OCI-LY1 (cell line): ENCODE measurements around the gene DACH1.

ENCODE experiments used
- H2AFZ ChIP-seq: fragments of 200-600 bp; sonication (generic), shearing (Covaris generic); 2 replicates; pipeline ENCODE4 v1.6.0; 2014; ENCODE audit warnings: antibody characterized with exemption, mild to moderate bottlenecking, low read length
- H3F3A ChIP-seq: fragments of 200-600 bp; sonication (generic), shearing (Covaris generic); 2 replicates; pipeline ENCODE4 v1.6.0; 2014; ENCODE audit warnings: mild to moderate bottlenecking, antibody characterized with exemption, low read length, moderate library complexity; ENCODE audit not compliant: insufficient read depth
- H3K27ac ChIP-seq: fragments of 200-600 bp; sonication (generic); 2 replicates; pipeline ENCODE4 v1.5.1; 2014; ENCODE audit warnings: low read length, mixed run types, mild to moderate bottlenecking, low read depth; ENCODE audit not compliant: poor library complexity, severe bottlenecking
- H3K27me3 ChIP-seq: fragments of 200-600 bp; sonication (generic); 2 replicates; pipeline ENCODE4 v1.6.0; 2014; ENCODE audit warnings: antibody characterized with exemption, mild to moderate bottlenecking, low read length, moderate library complexity; ENCODE audit not compliant: insufficient read depth
- H3K36me3 ChIP-seq: fragments of 200-600 bp; sonication (generic); 2 replicates; pipeline ENCODE4 v1.6.1; 2014; ENCODE audit warnings: mild to moderate bottlenecking, antibody characterized with exemption, low read length, moderate library complexity, mixed read lengths; ENCODE audit not compliant: insufficient read depth
- H3K4me1 ChIP-seq: fragments of 200-600 bp; sonication (generic); 2 replicates; pipeline ENCODE4 v1.5.1; 2014; ENCODE audit warnings: mild to moderate bottlenecking, low read length, moderate library complexity; ENCODE audit not compliant: insufficient read depth, severe bottlenecking
- H3K4me2 ChIP-seq: fragments of 200-600 bp; sonication (generic), shearing (Covaris generic); 2 replicates; pipeline ENCODE4 v1.6.1; 2014; ENCODE audit warnings: low read length
- H3K4me3 ChIP-seq: fragments of 200-600 bp; sonication (generic); 2 replicates; pipeline ENCODE4 v1.5.1; 2014; ENCODE audit warnings: low read length, low read depth, mild to moderate bottlenecking, mixed read lengths; ENCODE audit not compliant: poor library complexity, severe bottlenecking
- H3K79me2 ChIP-seq: fragments of 200-600 bp; shearing (Covaris generic); 2 replicates; pipeline ENCODE4 v1.6.1; 2016; ENCODE audit warnings: mixed run types, low read length, mixed read lengths; ENCODE audit not compliant: insufficient read depth
- H3K9ac ChIP-seq: fragments of 200-600 bp; sonication (generic), shearing (Covaris generic); 2 replicates; pipeline ENCODE4 v1.6.1; 2014; ENCODE audit warnings: mild to moderate bottlenecking, low read length, mixed read lengths
- H3K9me2 ChIP-seq: fragments of 200-600 bp; sonication (generic), shearing (Covaris generic); 2 replicates; pipeline ENCODE4 v1.6.1; 2014; ENCODE audit warnings: low read depth, mild to moderate bottlenecking, low read length, mixed read lengths
- H3K9me3 ChIP-seq: fragments of 200-600 bp; shearing (Covaris generic); 2 replicates; pipeline ENCODE4 v1.6.1; 2014; ENCODE audit warnings: low read length, mixed read lengths
- H4K20me1 ChIP-seq: fragments of 200-600 bp; sonication (generic), shearing (Covaris generic); 2 replicates; pipeline ENCODE4 v1.6.0; 2016; ENCODE audit warnings: mild to moderate bottlenecking, low read length; ENCODE audit not compliant: insufficient read depth
- EZH2 ChIP-seq: fragments of 200-600 bp; sonication (generic), shearing (Covaris generic); IDR thresholded peaks from 2 replicates; pipeline ENCODE4 v1.8.0; 2017; ENCODE audit warnings: borderline replicate concordance, mixed run types, mild to moderate bottlenecking, antibody characterized with exemption, low read length, moderate library complexity, mixed read lengths
- TF ChIP-seq, protein P1 (sequence below): fragments of 200-600 bp; sonication (generic), shearing (Covaris generic); IDR thresholded peaks from 2 replicates; pipeline ENCODE4 v1.5.1; 2017; ENCODE audit warnings: mild to moderate bottlenecking, antibody characterized with exemption, low read length, moderate library complexity, mixed read lengths

Gene DACH1

DNA sequence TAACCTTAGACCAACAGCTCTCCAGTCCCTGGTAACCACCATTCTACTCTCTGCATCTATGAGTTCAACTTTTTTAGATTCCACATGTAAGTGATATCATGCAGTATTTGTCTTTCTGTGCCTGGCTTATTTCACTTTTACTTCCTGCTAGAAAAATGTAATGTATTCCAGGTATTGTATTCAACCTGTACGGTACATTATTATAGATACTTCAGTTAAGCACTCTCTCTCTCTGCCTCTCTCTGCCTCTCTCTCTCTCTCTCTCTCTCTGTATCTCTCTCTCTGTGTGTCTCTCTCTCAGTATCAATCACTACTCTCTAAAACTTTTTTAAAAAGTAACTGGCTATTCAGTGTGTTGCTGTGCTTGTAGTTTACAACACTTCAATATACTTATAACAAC, 8.4 kb downstream of the DACH1 start:
- no peaks in the 10 kb centered on the region for H3K9me2 ChIP-seq
- no peak overlapping the region for H3K4me3 ChIP-seq
- H3K79me2 ChIP-seq = no peaks in the 10 kb centered on the region
- no peak for TF ChIP-seq EZH2
- TF ChIP-seq, protein P1, sequence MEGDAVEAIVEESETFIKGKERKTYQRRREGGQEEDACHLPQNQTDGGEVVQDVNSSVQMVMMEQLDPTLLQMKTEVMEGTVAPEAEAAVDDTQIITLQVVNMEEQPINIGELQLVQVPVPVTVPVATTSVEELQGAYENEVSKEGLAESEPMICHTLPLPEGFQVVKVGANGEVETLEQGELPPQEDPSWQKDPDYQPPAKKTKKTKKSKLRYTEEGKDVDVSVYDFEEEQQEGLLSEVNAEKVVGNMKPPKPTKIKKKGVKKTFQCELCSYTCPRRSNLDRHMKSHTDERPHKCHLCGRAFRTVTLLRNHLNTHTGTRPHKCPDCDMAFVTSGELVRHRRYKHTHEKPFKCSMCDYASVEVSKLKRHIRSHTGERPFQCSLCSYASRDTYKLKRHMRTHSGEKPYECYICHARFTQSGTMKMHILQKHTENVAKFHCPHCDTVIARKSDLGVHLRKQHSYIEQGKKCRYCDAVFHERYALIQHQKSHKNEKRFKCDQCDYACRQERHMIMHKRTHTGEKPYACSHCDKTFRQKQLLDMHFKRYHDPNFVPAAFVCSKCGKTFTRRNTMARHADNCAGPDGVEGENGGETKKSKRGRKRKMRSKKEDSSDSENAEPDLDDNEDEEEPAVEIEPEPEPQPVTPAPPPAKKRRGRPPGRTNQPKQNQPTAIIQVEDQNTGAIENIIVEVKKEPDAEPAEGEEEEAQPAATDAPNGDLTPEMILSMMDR = no peak
- H3K9me3 ChIP-seq = no peaks in the 10 kb centered on the region
- no peak overlapping the region for H3K9ac ChIP-seq
- H3K27me3 ChIP-seq = no peaks in the 10 kb centered on the region
- no peaks in the 10 kb centered on the region for H4K20me1 ChIP-seq
- no peaks in the 10 kb centered on the region for H3K36me3 ChIP-seq
- H2AFZ ChIP-seq = no peak overlapping the region
- no peak overlapping the region for H3K4me2 ChIP-seq
- H3K27ac ChIP-seq = no peak overlapping the region
- H3K4me1 ChIP-seq = no peaks in the 10 kb centered on the region
- H3F3A ChIP-seq = no peaks in the 10 kb centered on the region

DNA sequence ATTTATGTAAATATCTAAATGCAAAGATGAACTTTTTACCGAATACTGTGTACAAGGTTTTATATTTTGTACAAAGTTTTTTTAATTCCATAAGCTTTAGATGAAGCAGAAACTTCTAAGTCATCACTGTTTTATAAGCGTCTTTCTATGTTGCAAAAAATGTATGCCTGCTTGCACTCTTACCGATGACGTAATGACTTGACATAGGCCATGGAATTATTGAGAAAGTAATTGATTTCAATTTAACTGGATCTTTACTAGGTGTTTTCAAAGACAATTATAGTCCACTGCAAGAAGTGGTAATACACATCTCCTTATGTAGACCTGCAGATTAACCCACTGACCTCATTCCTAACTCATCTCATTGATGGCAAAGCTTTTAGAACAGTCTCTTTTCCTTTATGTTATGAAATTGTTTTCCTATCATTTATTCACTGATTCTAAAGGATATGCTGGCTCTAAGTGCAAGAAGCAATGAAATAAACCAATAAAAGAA, 10.4 kb downstream of the DACH1 start:
- Histone ChIP-seq H3K27ac (no peak overlapping the region), H2AFZ (no peak overlapping the region), H3K79me2 (no peaks in the 10 kb centered on the region), H4K20me1 (no peaks in the 10 kb centered on the region), H3K9me3 (no peaks in the 10 kb centered on the region), H3K9me2 (no peaks in the 10 kb centered on the region), H3K9ac (no peak overlapping the region), H3K4me2 (no peak overlapping the region), H3K4me3 (no peak overlapping the region), H3K36me3 (no peaks in the 10 kb centered on the region), H3F3A (no peaks in the 10 kb centered on the region), H3K4me1 (no peaks in the 10 kb centered on the region), H3K27me3 (no peaks in the 10 kb centered on the region)
- no peak for TF ChIP-seq EZH2
- TF ChIP-seq, protein P1 = no peak

DNA sequence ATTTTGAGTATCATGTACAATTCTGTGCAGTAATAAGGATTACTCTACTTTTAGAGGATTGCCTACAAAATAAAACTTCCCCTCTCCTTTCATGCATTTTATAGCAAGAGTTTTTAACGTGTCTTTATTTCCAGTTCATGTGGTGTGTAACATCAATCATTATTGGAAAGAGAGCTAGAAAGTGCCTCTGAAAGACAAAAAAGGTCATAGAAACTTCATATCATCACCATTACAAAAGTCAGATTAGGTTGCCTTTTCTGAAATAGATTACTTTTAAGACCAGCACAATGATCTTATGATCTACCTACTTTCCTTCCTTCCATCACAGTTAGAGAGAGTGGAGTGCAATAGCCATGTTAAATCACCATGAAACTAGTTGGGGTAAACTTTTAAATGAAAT, 12.6 kb downstream of the DACH1 start:
- Histone ChIP-seq H3K4me2 (no peak overlapping the region), H3K9ac (no peak overlapping the region), H3K9me3 (no peaks in the 10 kb centered on the region), H3K9me2 (no peaks in the 10 kb centered on the region), H2AFZ (no peak overlapping the region), H3K27me3 (no peaks in the 10 kb centered on the region), H3K36me3 (no peaks in the 10 kb centered on the region), H3K4me1 (no peaks in the 10 kb centered on the region), H3K27ac (no peak overlapping the region), H3F3A (no peaks in the 10 kb centered on the region), H3K79me2 (no peaks in the 10 kb centered on the region), H3K4me3 (no peak overlapping the region), H4K20me1 (no peaks in the 10 kb centered on the region)
- TF ChIP-seq, protein P1 = no peak
- no peak for TF ChIP-seq EZH2
